ENCODE data around the gene ABLIM2. TPM values are rescaled to one million over a fixed set of nuclear protein-coding genes. Genes with fewer than 3 reads are reported as not detected.

ABLIM2 gene
- total RNA-seq, 1 experiment from 2014 or later, result 1.0 TPM

GRCh38 chr4:8176547-8177399 lies 18.2 kb upstream of the ABLIM2 start:
- Histone ChIP-seq H3K4me2 (ENCODE audit: insufficient read depth, insufficient read length, low read length) (no peak overlapping the region), H4K20me1 (ENCODE audit: control insufficient read depth, insufficient read depth, insufficient read length) (no peaks in the 10 kb centered on the region)

More at GRCh38 chr4:8176547-8177399, 18.2 kb upstream of the ABLIM2 start:
- Histone ChIP-seq H2BK12ac (ENCODE audit: insufficient read length, low read depth, low read length) (no peak overlapping the region), H3K79me2 (ENCODE audit: insufficient read depth, low read length) (no peaks in the 10 kb centered on the region), H2BK5ac (ENCODE audit: insufficient read length, low read length) (no peak overlapping the region), H3K9me3 (ENCODE audit: control insufficient read depth, low read depth, low read length) (no peaks in the 10 kb centered on the region), H2BK20ac (ENCODE audit: low read depth, low read length, poor library complexity, severe bottlenecking) (no peak overlapping the region), H4K5ac (ENCODE audit: insufficient read length, low read depth, low read length) (no peak overlapping the region), H2BK120ac (ENCODE audit: low read depth, low read length, poor library complexity, severe bottlenecking) (no peak overlapping the region), H3K27me3 (ENCODE audit: insufficient read depth, low read length) (no peaks in the 10 kb centered on the region), H3T11ph (ENCODE audit: low read length) (no peak overlapping the region), H2AFZ (ENCODE audit: low read length) (no peak overlapping the region), H3K14ac (ENCODE audit: insufficient read depth, low read length) (no peak overlapping the region), H4K91ac (ENCODE audit: insufficient read length, low read depth, low read length) (no peak overlapping the region), H3K27ac (ENCODE audit: insufficient read length, low read depth, low read length) (no peak overlapping the region), H4K8ac (replicated peaks; ENCODE audit: insufficient read length, low read depth, low read length) (no peak overlapping the region), H3K79me1 (ENCODE audit: insufficient read depth, low read depth, low read length, poor library complexity, severe bottlenecking) (no peaks in the 10 kb centered on the region), H3K4me1 (ENCODE audit: insufficient read depth, low read length) (no peaks in the 10 kb centered on the region), H3K56ac (ENCODE audit: insufficient read length, low read depth, low read length) (no peak overlapping the region), H3K23ac (ENCODE audit: insufficient read length, low read depth, low read length) (no peak overlapping the region), H3K4ac (ENCODE audit: low read depth, low read length) (no peak overlapping the region), H3K9ac (ENCODE audit: extremely low read depth, insufficient read length, low read length) (no peak overlapping the region), H2BK15ac (ENCODE audit: low read depth, low read length) (no peak overlapping the region), H3K23me2 (ENCODE audit: insufficient read length, low read depth, low read length, poor library complexity, severe bottlenecking) (no peaks in the 10 kb centered on the region), H2AK5ac (ENCODE audit: insufficient read length, low read length) (no peak overlapping the region), H3K18ac (ENCODE audit: insufficient read length, low read depth, low read length) (no peak overlapping the region)
- H3K27me3 Mint-ChIP-seq (ENCODE audit: low read depth), result peaks cover 5% of the 10 kb centered on the region
- H3K4me3 Mint-ChIP-seq, result no peak overlapping the region
- peaks cover 0 to 2% of the 10 kb centered on the region in 2 experiments; a peak in 1 of 4 replicates for H3K4me1 Mint-ChIP-seq
- H3K9me3 Mint-ChIP-seq, result peaks cover 4% of the 10 kb centered on the region in 2 experiments; a peak in 2 of 5 replicates
- TF ChIP-seq, protein P1, sequence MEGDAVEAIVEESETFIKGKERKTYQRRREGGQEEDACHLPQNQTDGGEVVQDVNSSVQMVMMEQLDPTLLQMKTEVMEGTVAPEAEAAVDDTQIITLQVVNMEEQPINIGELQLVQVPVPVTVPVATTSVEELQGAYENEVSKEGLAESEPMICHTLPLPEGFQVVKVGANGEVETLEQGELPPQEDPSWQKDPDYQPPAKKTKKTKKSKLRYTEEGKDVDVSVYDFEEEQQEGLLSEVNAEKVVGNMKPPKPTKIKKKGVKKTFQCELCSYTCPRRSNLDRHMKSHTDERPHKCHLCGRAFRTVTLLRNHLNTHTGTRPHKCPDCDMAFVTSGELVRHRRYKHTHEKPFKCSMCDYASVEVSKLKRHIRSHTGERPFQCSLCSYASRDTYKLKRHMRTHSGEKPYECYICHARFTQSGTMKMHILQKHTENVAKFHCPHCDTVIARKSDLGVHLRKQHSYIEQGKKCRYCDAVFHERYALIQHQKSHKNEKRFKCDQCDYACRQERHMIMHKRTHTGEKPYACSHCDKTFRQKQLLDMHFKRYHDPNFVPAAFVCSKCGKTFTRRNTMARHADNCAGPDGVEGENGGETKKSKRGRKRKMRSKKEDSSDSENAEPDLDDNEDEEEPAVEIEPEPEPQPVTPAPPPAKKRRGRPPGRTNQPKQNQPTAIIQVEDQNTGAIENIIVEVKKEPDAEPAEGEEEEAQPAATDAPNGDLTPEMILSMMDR (conservative IDR thresholded peaks at IDR 0.05), result peak; percentile 83
- H3K27ac Mint-ChIP-seq, result no peak overlapping the region
- no peaks in the 10 kb centered on the region for H3K36me3 Mint-ChIP-seq (ENCODE audit: insufficient read depth in 1 of 3, low read depth in 3 of 3)
- peak; percentile 84 for DNase-seq
- no CpG with 5 or more reads among the region's 17 CpGs for WGBS (ENCODE audit: extremely low coverage, insufficient read length, low lambda C conversion rate)
